Superior temporal gyrus (tissue), 1 donor: ENCODE measurements around the gene GYPC.
"Not testable (repeated sequence)": the region's sequence is repeated elsewhere in the genome, so short reads cannot be mapped to it uniquely, and the experiment has no call there.

ENCODE experiments used
- DNase-seq: peaks from one replicate; pipeline ENCODE4 v3.0.0-alpha.2; 2016; ENCODE audit errors: extremely low spot score

Gene GYPC

GRCh38 chr2:126669772-126670171 is 13.8 kb downstream of the GYPC start:
- DNase-seq = no peak

GRCh38 chr2:126671488-126671887 is 15.5 kb downstream of the GYPC start:
- no peak for DNase-seq

- DNase-seq = no peak
Observed at GRCh38 chr2:126672980-126673605, 17.1 kb downstream of the GYPC start.

GRCh38 chr2:126674075-126674744 is 18.3 kb downstream of the GYPC start:
- no peak for DNase-seq

- DNase-seq = no peak
Observed at GRCh38 chr2:126675637-126676036, 19.7 kb downstream of the GYPC start.

GRCh38 chr2:126676221-126677175 is 20.5 kb downstream of the GYPC start:
- DNase-seq = no peak

GRCh38 chr2:126677176-126677538 is 21.2 kb downstream of the GYPC start:
- no peak for DNase-seq

- DNase-seq = no peak
Observed at GRCh38 chr2:126678269-126679065, 22.5 kb downstream of the GYPC start.

GRCh38 chr2:126679094-126679713 is 23.2 kb downstream of the GYPC start:
- DNase-seq = no peak

GRCh38 chr2:126681505-126681904 is 25.5 kb downstream of the GYPC start:
- DNase-seq = no peak

GRCh38 chr2:126685629-126686028 is 29.7 kb downstream of the GYPC start:
- DNase-seq = no peak

GRCh38 chr2:126686286-126686685 is 30.3 kb downstream of the GYPC start:
- no peak for DNase-seq

GRCh38 chr2:126686841-126687485 is 31.0 kb downstream of the GYPC start:
- no peak for DNase-seq

GRCh38 chr2:126687503-126687902 is 31.5 kb downstream of the GYPC start:
- DNase-seq = no peak

GRCh38 chr2:126688594-126688993 is 32.6 kb downstream of the GYPC start:
- not testable (repeated sequence) for DNase-seq

- DNase-seq = not testable (repeated sequence)
Observed at GRCh38 chr2:126692241-126692640, 36.3 kb downstream of the GYPC start.

- not testable (repeated sequence) for DNase-seq
Observed at GRCh38 chr2:126692934-126693592, 37.1 kb downstream of the GYPC start.

GRCh38 chr2:126696644-126697520 is 40.9 kb downstream of the GYPC start:
- no peak for DNase-seq

GRCh38 chr2:126698376-126698775 is 42.4 kb downstream of the GYPC start:
- no peak for DNase-seq
